ENCODE data around the gene DIAPH2.

DNA sequence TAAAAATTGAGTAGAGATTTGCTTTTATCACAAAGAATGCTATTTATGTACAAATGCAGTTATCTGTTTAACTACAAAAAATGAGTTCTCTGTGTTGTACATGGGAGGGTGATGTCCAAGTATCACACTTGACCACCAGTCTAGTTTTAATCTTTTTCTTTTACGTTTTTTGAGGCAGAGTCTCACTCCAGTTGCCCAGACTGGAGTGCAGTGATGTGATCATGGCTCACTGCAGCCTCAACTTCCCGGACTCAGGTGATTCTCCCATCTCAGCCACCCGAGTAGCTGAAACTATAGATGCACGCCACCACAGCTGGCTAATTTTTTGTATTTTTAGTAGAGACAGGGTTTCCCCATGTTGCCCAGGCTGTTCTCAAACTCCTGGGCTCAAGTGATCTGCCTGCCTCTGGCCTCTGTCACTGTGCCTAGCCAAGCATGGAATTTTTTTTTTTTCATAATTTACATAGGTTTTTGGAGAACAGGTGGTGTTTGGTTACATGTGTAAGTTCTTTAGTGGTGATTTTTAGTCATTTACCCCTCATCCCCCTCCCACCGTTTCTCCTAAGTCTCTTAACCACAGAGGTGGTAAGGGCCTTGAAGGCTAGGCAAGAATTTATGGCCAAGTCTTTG lies 151.1 kb downstream of the DIAPH2 start:
- TF ChIP-seq POLR2AphosphoS5 (IDR thresholded peaks at IDR 0.05; ENCODE audit: low read depth, low read length) (no peak), POLR2A (IDR thresholded peaks at IDR 0.05; ENCODE audit: low read depth, low read length) (no peak), TAF1 (IDR thresholded peaks at IDR 0.05; ENCODE audit: low read depth, low read length) (no peak), PAX5 (IDR thresholded peaks at IDR 0.05; ENCODE audit: insufficient read depth, low read length, severe bottlenecking) (peak; percentile 86), SPI1 (IDR thresholded peaks at IDR 0.05; ENCODE audit: low read depth, low read length) (no peak), POU2F2 (IDR thresholded peaks at IDR 0.05; ENCODE audit: low read depth, low read length) (peak; percentile 43; the same call in 1 of the 2 replicates)

Data from GM12891 (cell line).